NCI-H446 (cell line): ENCODE measurements around the gene ZSCAN10.

Experiments
- DNase-seq, 2 experiments: peaks; one replicate each; lab custom pipeline; 2025; lab: John Stamatoyannopoulos, UW

ZSCAN10 gene

DNA sequence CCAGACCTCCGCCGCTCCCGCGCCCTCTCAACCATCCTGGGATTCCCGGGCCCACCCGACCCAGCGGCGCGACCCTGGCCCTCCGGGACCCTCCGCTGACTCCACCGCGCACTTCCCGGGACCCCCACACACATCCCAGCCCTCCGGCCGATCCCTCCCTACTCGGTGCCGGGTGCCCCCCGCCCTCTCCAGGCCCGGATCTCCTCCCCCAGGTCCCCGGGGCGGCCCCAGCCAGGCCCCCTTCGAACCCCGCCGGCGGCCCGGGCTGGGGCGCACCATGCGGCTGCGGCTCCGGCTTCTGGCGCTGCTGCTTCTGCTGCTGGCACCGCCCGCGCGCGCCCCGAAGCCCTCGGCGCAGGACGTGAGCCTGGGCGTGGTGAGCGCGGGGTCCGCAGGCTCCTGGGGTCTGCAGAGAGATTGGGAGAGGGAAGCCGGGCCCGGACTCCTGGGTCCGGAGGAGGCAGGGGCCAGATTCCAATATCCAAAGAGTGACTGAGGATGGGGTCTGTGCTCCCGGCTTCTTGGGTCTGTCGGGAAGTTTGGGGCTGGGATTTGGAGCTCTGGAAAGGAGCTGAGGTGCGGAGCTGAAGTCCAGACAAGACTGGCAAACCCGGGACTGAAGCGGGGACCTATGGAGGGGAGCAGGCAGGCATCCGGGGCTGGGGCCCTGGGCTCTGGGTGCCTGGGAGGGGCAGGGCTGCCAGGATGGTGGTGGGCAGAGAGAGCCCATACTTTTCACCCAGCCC is 52.3 kb downstream of the ZSCAN10 start:
- no peak for DNase-seq

DNA sequence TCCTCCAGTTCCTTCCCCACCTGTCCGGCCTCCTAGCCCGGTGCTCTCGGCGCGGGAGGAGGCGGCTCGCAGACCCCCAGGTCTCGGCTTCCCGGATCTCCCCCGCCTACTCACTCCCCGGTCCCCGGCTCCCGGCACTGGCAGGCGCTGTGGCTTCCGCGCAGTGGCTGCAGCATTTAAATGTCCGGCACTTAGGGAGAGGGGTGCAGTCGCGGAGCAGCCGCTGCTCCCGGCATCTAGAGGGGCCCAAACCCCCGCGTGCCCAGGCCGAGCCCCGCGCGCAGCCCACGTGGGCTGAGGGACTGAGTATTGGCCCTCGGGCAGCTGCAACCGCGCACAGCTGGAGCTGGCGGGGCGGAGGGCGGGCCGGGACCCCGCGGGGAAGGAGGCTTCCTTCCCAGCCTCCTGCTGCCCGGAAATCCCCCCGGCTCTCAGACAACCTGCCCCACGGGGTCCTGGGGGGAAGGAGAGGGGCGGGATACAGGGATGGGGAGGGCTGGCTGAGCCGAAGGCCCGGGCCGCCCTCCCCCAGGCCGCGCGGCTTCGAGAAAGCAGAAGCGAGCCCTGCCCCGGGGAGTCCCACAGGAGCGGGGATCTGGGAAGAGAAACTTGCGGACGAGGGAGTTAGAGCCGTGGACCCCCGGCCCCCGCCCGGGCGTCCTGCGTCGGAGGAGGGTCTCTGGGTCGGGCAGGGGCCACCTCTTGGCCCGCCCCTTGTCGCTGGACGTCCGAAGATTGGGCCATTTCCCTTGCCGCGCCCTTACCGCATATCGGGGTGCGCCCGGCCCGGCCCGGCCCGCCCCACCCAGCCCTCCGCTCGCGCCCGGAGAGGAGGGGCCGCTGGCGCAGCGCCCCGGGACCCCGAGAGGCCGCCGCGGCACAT is 53.1 kb downstream of the ZSCAN10 start, which contains the start of gene MMP25:
TSS of gene MMP25 (plus strand) at position 804 of the 883 bp plus-strand sequence. CDS start 357 bp downstream, outside the sequence.
- DNase-seq: no peak

GRCh38 chr16:3044708-3045107 is 54.4 kb downstream of the ZSCAN10 start:
- DNase-seq: no peak

DNA sequence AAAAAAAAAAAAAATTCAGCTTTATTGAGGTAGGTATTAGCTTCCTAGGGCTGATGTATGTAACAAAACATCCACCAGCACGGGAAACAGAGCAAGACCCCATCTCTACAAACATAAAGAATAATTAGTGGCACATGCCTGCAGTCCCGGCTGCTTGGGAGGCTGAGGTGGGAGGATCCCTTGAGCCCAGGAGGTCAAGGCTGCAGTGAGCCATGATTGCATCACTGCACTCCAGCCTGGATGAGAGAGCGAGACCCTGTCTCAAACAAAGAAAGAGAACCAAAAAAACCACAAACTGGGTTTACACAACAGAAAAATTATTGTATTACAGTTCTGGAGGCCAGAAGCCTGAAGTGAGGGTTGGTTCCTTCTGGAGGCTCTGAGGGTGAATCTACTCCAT is 56.7 kb downstream of the ZSCAN10 start:
- DNase-seq: no peak

- DNase-seq: no peak
Observed at GRCh38 chr16:3038896-3039295, 60.2 kb downstream of the ZSCAN10 start.
